NAMALWA (cell line): Measurements from ENCODE around the gene GIMAP1.

Experiments
- DNase-seq: peaks from one replicate; pipeline ENCODE4 v3.0.0-alpha.2; 2015; ENCODE audit warnings: low spot score

The GIMAP1 gene

DNA sequence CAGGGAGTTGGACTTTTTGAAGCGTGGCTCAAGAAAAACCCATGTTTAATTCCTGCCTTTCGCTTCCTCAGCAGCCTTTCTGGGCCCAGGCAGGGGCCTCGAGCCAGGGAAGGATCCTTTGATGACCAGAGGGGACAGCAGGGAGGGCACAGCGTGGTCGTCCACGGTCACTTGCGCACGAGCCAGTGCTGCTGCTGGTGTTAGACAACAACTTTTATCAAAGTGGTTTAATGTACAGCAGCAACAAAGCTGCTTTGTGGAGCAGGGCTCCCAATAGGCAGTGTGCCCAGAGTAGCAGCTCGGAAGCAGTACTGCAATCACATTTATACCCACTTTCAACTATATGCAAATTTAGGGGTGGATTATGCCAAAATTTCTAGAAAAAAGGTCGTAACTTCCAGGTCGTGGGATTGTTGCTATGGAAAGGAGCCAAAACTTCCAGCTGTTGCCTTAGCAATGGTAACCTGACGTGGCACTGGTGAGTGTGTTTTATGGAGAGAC is 6.1 kb downstream of the GIMAP1 start:
- no peak for DNase-seq

DNA sequence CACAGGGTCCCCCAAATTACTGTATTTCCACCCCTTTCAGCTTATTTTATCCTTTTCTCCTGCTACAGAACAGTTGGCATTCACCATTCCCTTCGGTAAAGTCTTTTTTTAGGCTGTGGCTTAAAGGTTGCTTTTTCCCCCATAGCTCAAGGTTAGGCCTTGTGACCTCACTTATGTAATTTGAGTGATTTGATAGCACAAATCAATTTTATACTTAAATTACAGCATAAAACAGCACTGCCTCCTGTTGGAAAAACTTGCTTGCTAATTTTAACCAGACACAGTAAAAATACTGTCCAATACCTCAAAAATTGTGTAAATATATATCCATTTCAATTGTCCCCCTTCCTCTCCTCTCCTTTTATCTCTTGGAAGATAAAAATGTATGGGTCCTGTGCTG is 7.1 kb downstream of the GIMAP1 start:
- DNase-seq = no peak

DNA sequence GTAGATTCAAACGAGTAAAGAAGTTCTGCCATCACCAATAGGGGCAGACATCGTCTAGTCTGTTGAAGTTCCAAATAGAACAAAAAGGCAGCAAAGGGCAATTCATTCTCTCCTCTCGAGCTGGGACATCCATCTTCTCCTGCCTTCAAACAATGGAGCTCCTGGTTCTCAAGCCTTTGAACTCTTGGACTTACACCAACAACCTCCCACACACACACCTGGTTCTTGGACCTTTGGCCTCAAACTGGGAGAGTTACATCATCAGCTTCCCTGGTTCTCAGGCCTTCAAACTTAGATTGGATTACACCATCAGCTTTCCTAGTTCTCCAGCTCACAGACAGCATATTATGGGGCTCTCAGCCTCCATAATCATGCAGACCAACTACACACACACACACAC is 11.0 kb downstream of the GIMAP1 start:
- no peak for DNase-seq

DNA sequence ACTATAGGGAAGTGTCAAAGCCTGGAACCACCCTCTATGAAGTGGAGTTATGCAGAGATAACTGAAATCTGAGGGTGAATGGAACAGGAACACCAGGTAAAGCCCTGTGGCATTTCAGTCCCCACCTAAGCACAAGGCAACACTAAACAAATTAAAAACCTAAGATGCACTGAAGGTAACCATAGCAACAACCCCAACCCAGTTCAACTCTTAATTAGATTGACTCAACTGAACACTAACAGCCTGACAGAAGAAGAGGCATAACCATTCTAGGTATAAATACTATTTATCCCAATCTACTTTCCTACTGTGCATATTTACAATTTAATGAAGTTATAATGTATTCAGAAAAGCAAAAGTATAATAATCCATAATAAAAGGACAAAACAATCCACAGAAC is 11.6 kb downstream of the GIMAP1 start:
- no peak for DNase-seq

DNA sequence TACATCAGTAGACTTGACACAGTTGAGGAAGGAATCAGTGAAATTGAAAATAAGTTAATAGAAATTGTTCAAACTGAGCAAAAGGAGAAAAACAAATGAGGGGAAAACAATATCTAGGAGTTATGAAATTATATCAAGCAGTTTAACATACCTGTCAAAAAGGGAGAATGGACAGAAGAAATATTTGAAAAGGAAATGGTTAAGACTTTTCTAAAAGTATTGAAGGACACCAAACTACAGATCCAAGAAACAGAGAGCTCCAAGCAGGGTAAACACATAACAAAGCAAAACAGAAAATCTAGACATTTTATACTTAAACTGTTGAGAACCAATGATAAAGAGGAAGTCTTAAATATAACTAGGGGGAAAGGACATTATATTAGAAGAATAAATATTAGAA is 12.2 kb downstream of the GIMAP1 start:
- no peak for DNase-seq

DNA sequence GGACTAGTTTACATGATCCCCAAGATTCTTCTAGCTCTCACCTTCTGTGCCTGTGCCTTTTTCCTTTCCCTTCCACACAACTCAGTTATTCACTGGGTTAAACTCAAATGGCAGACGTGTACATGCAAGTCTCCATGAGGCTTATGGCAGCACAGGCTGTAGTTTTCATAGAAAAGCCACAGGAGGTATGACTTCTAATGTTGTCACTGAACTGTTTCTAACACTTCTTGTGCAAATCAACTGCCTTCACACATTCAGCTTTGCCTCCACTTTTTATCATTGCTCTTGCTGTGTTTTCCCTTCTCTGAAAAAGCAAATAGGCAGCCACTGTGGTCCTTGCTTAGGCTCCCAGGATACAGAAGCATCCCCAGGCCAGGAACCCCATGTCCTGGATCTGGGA is 15.5 kb downstream of the GIMAP1 start:
- DNase-seq = no peak

DNA sequence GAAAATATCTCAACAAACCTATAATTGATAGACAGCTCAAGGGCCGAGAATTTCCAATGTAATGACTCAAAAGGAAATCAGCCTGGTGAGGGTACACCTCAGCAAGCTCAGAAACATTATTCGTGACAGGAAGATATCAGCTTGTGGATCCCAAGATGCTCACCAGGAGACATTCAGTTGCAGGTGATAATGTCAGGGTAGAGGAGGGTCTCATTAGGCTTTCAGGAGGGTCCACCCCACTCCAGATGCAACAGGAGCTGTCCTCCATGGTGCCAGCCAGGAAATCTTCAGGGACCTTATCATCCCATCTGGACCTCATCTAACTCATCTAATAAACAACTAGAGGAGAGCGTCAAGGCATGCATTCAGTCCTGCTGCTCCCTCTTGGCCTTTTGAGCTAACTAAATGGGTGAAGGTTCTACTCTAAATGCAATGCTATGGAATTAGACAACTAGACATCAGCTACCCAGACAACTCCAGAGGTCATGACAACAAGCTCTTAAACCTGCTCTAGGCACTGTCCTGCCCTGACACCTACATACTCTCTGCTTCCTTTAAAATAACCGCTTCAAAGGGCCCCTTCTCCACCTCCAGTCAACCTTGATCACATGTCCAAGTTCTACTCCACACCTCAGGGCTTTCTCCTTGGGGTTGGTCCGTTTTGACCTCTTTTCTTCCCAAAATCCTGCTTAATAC is 16.5 kb downstream of the GIMAP1 start:
- no peak for DNase-seq

DNA sequence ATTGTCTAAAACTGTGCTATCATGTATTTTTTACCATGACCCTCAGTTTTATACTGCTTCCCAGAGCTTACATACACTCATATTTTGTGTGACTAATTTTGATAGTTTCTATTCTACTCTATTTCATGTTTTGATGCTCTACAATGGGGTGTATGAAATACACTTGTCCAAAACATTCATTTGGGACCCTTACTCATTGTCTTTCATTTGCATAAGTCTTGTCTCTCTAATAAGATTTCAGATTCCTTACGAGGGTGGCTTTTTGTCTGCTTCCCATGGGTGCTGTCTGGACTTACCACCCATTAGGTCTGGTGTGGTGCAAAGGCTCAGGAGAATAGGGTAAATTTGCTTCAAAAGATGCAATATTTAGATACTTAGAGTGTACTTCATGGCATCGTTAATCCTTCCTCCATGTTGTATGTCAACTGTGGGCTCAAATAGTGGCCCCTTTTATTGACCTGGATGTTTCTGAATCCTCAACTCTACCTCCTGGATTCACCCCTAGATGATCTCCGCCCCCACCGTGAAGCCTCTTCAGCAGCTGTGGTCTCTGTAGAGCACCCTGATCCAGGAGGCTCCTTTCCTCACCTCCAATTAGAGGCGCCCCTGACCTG is 17.2 kb downstream of the GIMAP1 start:
- no peak for DNase-seq

DNA sequence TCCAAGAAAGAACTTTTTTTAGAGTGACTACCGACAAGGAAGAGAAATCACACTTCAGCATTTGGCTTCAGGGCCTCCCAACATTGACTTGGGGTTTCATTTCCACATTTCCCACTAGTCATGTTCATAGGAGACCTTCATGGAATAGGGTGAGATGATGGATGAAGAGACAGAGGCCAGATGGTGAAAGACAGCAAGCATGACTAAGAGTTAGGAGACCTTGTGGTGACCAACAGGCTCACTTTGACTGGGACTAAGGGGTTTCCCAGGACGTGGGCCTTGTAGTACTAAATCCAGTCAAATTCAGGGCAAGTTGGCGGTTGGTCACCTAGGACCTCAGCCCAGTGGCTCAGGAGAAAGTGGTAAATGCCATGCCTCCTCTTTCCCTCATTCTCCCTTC is 17.8 kb downstream of the GIMAP1 start:
- DNase-seq = no peak

DNA sequence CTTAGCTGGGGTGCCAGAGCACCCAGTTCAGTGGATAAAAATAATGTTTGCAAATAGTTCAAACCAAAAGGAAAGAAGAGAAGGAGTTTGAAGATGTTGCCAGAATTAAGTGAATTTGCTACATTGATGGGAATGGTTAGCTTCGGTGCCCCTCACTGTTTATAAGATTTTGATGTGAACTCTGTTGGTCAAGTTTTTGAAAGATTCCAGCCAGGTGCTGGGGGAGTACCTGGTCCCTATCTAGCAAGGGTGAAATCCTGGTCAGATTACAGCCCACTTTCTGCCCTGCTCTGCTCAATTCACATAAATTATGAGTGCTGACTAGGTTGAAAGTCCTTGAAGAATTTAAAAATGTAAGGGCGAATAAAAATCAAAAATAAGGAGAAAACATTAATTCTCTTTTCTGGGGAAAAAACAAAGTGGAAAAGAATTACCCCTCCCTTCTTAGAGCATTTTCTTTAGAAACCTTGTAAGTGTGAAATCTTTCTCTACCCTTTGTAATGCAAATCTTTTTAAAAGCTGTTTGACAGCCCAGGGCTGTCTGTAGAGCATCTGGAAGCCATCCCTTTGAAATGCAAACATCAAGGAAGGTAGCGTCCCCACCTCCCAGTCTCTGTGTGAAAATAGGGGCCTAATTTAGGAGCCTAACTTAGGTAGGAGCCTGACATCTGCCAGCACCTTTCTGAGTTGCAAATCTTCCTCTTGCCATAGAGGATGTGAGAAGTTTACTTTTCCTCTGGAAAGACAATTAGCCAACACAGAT is 19.4 kb downstream of the GIMAP1 start:
- no peak for DNase-seq

DNA sequence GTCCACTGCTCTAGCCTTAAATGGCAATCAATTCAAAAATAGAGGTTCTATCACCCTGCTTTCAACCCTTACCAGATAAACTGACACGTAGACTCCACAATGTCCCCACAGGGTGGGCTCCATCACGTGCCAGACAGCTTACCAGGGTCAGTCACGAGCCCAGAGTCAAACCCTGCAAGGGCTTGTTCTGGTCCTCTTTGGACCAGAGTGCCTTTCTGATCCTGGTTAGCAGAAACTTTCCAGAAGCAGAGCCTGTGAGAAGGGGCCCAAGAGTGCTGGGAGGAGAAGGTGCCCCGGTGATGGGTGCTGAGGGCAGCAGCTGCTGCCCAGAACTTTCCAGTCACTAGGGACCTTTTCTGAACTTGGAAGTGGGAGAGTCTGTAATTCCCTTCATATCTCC is 20.5 kb downstream of the GIMAP1 start:
- no peak for DNase-seq

DNA sequence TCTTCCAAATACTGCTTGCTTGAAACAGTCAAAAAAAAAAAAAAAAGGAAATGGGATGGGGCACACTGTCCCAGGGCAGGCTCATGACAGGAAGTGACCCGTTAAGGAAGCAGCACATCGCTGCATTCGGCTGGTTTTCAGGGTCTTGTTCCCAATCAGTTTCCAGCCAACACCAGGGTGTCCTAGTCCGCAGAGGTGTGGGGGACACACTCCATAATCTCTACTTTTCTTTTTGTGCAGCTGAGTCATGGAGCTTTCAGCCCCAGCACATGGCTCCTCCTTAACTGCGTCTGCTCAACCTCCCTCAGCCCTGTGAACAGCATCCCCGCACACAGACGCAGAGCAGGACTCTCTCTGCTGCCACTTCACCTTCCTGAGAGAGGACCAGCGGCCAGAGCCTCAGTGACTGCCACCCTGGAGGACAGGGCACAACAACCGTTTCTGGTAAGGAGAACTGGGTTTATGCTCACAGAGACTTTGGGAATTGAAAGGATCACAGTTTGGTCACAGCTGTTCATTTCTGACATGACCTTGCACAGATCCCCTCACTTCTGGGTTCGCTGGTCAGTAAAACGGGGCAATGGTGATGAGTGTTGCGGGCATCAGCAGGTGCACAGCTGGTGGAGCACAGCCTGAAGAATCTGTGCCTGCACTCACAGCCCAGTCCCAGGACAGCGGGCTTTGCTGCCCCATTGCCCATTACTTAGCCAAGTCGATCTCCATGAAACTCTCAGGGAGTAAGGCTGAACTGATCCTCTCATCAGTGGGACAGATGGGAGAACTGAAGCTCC is 21.0 kb downstream of the GIMAP1 start, which contains the start of gene GIMAP5:
GIMAP5 (plus strand) TSS at position 154 of the 791 bp plus-strand sequence. CDS start 3,467 bp downstream, outside the sequence.
- no peak for DNase-seq

DNA sequence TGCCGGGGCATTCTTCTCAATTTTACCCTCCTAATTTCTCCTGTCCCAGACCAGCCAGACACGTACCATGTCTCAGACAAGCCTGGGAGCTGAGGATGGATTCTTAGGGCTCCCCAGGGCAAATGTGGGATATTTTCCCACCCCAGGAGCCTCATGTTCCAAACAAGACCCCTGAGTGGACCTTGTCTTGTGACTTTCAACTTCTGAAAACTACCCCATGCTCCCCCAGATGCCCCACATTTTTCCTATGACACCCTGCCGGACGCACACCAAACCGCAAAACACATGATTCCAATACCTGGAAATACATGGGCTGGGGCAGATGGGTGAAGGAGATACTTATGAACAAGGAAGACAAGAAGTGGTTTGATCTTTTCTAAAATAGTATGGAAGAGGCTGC is 21.7 kb downstream of the GIMAP1 start:
- DNase-seq = no peak

DNA sequence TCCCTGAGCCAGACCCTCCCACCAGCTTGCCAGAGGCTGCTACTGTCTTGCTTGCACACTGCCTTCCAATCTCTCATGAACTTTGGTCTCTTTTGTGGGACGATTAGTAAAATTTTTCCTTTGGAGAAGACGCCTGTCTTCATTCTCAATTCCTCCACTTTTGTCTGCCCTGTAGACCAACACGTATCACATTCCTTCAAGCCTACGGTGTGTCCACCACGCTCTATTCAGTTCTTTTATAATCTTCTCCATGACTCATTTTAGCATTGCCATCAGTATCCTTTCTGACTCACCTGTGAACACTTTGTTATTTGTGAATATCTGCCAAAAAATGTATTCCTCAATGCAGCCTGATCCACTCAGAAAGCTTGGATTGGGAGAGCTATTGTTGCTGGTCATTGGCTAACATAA is 22.2 kb downstream of the GIMAP1 start:
- DNase-seq = no peak

DNA sequence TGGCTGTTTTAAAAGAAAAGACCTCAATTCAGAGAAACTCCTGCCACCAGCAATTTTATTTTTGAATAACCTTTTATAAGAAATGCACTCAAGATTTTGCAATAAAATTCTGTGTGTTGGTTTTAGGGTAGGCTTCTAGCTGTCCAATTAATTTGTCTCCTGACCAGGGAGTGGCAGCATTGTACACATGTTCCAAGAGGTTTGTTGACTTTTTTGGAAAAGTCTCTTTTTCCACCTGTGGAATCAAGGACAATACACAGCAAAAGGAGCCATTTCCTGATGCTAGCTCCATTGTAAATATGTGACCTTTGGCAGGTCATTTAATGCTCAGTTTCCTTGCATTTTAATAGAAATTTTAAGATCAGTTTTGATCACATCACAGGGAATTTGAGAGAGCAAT is 22.6 kb downstream of the GIMAP1 start:
- DNase-seq = no peak

DNA sequence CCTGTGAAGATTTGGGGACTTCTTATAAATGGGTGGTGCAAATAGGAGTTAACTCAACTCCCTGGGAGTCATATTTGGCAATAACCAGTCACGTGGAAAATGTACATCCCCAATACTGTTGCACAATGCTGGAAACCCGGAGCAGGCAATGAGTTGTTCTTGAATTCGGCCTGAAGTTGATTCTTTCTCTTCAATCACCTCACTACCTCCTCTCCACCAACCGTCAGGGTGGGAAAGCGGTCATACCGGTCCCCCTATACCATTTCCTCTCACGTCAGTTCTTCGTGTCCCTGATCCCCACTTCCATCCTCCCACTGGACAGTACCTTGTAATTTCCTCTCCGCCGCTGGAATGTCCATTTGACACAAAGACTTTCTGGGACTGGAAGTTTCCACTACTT is 23.6 kb downstream of the GIMAP1 start:
- DNase-seq = no peak

DNA sequence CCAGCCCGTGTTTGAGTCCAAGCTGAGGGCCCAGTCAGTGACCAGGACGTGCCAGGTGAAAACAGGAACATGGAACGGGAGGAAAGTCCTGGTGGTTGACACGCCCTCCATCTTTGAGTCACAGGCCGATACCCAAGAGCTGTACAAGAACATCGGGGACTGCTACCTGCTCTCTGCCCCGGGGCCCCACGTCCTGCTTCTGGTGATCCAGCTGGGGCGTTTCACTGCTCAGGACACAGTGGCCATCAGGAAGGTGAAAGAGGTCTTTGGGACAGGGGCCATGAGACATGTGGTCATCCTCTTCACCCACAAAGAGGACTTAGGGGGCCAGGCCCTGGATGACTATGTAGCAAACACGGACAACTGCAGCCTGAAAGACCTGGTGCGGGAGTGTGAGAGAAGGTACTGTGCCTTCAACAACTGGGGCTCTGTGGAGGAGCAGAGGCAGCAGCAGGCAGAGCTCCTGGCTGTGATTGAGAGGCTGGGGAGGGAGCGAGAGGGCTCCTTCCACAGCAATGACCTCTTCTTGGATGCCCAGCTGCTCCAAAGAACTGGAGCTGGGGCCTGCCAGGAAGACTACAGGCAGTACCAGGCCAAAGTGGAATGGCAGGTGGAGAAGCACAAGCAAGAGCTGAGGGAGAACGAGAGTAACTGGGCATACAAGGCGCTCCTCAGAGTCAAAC is 26.0 kb downstream of the GIMAP1 start:
- no peak for DNase-seq

DNA sequence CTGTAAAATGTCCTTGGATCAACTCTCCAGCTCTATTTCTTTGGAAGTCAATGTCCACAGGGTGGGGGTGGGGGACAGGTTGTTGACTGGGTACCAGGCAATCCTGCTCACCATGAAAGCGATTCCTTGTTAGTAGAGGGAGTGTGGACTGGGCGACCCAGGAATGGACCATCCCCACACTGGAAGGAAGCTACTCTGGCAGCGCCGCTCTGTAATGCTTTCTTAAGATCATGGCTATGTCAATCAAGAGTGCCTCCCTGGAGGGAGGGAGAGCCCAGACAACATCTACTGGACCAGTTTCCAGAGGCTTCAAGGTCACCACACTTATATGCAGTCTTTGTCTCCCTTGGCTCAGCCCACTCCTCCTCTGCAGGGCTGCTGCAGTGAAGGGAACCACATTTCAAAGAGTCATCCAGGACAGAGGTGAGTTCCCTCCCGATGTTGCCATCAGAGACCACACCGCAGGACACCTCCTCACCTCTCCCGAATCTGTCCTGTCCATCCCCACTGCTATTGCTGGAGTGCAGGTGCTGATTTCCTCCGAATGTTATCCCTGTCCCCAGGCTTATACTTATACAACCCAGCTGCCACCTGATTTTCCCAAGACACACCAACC is 27.7 kb downstream of the GIMAP1 start:
- DNase-seq = no peak

DNA sequence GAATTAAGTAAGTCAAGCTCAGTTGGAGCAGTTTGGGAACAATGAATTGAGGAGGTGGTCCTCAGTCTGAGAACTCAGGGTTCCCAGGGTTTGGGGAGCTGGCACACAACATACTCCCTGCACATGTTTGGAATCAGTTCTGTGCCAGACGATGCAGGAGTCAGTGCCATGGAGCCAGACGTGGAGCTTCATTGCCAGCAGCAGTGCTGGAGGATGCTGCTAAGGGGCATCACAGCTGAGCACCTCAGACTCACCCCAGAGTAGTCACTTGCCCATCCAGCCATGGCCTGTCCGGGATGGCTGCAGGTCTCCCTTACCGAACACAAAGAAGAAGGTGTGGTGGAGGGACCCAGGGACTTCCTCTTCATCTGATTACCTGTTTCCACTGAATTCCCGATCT is 28.7 kb downstream of the GIMAP1 start:
- no peak for DNase-seq

DNA sequence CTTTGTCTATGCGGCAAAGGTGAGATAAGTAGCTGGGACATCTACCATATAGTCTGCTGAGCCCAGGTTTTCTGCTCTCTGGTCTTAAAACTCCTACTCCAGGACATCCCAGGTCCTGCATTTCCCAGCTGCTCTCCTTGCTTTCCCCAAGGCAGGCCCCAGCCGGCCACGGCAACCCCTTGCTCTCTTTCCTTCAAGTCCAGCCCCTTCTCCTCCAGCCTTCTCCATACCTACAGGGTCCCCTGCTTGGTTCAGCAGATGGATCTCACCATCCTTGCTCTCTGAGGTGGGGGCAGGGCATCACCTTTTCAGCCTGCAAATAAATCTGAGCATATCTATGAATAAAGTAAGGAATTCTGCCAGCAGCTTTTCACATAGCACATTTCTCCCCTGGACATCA is 29.5 kb downstream of the GIMAP1 start:
- DNase-seq = no peak

DNA sequence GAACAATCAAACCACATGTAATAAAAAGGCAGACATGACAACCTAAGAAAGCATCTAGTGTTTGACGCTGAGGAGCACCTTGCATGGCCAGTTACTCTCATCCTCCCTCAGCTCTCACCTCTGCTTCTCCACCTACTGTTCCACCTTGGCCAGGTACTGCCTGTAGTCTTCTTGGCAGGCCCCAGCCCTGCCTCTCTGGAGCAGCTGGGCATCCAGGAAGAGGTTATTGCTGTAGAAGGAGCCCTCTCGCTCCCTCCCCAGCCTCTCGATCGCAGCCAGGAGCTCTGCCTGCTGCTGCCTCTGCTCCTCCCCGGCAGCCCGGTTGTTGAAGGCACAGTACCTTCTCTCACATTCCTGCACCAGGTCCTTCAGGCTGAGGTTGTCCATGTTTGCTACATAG is 30.5 kb downstream of the GIMAP1 start:
- no peak for DNase-seq
